CD4-positive, alpha-beta T cell treated with Interleukin-15 for 1 hour (primary cell): ENCODE results near the gene ATXN2.
"Not testable (repeated sequence)": the region's sequence is repeated elsewhere in the genome, so short reads cannot be mapped to it uniquely, and the experiment has no call there.

Source experiments
- DNase-seq: peaks from one replicate; pipeline ENCODE4 v3.0.0-alpha.2; 2020

Gene ATXN2, protein sequence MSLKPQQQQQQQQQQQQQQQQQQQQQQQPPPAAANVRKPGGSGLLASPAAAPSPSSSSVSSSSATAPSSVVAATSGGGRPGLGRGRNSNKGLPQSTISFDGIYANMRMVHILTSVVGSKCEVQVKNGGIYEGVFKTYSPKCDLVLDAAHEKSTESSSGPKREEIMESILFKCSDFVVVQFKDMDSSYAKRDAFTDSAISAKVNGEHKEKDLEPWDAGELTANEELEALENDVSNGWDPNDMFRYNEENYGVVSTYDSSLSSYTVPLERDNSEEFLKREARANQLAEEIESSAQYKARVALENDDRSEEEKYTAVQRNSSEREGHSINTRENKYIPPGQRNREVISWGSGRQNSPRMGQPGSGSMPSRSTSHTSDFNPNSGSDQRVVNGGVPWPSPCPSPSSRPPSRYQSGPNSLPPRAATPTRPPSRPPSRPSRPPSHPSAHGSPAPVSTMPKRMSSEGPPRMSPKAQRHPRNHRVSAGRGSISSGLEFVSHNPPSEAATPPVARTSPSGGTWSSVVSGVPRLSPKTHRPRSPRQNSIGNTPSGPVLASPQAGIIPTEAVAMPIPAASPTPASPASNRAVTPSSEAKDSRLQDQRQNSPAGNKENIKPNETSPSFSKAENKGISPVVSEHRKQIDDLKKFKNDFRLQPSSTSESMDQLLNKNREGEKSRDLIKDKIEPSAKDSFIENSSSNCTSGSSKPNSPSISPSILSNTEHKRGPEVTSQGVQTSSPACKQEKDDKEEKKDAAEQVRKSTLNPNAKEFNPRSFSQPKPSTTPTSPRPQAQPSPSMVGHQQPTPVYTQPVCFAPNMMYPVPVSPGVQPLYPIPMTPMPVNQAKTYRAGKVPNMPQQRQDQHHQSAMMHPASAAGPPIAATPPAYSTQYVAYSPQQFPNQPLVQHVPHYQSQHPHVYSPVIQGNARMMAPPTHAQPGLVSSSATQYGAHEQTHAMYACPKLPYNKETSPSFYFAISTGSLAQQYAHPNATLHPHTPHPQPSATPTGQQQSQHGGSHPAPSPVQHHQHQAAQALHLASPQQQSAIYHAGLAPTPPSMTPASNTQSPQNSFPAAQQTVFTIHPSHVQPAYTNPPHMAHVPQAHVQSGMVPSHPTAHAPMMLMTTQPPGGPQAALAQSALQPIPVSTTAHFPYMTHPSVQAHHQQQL

DNA sequence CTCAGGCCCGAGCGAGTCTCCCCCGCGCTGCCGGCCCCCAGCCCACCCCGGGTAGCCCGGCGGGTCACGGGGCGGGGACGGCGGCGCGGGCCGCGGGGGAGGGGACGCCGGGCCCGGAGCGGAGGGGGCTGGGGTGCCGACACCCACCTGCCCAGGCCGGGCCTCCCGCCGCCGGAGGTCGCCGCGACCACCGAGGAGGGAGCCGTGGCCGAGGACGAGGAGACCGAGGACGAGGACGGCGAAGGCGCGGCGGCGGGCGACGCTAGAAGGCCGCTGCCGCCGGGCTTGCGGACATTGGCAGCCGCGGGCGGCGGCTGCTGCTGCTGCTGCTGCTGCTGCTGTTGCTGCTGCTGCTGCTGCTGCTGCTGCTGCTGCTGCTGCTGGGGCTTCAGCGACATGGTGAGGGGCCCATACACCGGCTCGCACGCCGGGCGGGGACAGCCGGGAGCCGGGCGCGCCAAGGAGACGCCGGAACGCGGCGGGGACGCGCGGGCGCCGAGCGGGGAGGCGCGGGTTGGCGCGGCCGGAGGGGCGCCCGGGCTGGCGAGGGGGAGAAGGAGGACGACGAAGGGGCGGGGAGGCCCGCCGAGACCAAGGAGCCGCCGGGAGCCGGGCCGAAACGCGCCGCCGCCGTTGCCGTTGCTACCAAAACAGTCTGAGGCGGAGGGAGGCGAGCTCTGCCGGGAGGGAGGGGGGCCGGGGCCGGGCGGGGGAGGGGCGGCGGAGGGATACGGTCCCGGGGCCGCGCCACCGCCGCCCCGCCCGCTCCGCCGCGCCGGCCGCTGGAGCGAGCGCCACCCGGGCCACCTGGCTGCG lies at the start of gene ATXN2:
Gene ATXN2 (minus strand): TSS at position 679 of the 816 bp plus-strand sequence. CDS start 281 bp downstream, at position 398.
- DNase-seq = peak; percentile 62

DNA sequence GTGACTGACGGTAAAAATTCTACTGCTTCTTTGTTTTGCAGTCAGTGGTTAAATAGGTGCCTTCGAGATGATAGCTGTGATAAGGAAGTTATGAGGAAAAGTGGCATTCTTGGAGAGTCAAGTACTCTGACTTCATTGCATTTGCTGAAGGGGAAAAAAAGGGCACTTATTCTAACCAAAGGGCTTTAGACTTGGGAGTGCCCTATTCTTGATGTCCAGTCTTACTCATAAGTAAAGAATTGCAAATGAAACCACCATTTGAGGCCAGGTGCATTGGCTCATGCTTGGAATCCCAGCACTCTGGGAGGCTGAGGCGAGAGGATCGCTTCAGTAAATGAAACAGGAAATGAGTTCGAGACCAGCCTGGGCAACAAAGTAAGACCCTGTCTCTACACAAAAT lies 46.3 kb upstream of the ATXN2 start:
- no peak for DNase-seq

DNA sequence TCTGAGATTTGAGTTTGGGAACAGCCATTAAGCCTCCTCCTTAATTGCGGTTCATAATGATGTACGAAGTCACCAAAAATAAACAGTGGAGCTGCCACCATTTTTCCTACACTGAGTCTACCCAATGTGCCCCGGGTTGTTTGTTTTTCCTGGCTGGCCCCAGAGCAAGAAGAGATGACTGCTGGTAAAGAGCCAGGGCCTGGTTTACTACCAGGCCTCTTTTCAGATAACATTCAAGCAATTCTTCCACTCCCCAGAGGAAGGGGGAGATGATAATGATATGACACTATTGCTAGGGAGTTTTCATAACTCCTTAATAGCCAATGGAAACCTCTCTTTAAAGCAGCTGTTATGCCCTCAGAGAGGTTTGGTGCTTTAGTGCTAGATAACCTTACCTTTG lies 44.3 kb upstream of the ATXN2 start:
- no peak for DNase-seq

DNA sequence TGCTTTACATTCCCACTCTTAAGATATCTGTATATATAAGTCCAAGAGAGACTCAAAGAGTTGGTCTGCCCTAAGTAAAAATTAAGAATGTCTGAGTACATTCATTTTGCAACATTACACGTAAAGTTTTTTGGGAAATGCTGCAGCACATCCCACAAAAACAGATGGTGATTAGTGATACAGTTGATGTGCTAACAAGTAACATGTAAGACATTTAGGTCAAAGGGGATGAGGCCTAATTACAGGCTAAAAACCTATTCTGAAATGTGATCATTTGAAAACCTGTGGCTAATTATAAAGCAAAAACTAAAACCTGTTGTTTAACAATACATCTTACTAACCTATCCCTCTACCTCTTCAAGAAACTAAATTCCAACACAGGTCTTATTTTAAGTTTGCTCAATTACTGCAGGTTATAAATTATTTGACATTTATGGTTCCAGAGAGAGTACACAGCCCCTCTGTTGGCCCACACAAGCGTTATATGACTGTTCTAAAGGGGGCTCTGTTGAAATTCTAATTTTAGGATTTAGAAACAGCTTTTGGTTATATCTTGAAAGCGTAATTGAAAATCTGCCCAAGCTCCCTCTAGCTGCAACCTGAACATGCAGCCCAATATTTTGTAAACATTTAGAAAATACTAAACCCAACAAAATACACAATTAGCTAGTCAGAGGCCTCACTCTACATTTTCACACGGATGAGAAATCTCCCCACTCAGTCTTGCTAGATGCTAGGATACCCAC lies 43.7 kb upstream of the ATXN2 start:
- DNase-seq = no peak

DNA sequence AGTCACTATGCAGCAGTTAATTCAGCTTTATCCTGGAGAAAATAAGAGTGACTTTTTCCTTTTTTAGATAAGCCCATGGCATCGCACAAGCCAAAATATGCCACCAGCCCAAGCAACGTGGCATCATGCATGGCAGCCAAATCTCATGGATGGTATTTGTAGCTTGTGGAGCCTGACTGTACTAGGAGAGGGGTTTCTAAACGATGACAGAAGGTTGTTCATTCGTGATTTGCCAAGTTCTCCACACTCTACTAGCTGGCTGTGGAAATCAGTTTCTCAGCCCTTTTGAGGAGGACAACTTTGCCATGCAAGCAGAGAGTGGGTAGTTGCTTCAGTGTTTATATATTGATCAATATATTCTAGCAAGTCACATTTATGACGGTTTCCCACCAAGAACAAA lies 41.4 kb upstream of the ATXN2 start:
- DNase-seq = no peak

DNA sequence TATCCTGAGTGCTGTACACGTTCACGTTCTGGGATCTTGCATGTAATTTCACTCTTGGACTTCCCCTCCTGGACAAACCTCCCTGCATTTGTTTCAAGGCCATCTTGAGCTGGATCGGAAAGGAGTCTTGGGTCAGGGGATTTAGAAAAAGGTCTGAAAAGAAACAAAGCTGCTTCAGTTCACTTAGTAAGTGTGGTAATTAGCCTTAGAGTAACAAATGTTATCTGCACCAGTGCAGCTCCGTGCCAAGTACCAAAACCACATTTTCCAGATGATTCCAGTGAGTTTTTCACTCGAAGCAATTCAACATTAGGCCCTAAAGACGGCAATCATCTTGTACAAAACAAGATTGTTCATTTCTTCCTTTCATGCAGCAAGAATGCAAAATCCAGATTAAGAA lies 39.4 kb upstream of the ATXN2 start:
- DNase-seq = no peak

DNA sequence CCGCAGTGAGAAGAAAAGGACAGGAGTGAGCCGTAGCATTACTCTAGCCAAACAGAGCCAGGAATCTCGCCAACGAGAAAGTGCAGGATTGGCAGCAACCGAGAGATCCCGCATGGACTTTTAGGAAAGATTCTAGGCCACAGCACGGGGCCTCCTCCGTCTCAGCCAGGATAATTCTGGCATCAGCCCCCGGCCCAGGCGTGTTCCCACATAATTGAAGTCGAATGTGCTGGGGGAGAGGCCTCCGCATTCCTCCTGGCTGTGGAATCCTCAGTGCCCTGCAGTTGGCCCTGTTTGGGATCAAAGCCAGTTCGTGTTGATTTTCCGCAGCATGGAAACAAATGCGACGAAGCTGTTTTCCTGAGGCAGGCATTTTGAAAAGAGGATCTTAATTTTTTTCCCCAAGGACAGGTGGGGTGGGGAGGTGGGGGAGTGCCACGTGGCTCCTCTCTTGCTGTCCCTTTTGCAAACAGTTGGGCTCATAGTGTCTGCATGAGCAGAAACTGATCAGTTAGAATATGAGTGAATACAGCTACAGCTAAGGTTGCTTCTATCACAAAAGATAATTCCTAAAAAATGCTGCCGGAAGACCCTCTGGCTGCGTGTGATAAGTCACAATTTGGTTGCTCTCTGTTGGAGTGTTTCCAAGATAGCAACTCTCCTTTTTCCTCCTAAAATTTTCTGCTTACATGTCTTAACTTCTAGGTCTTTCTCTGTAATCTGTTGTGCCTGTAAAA lies 37.3 kb upstream of the ATXN2 start:
- no peak for DNase-seq

DNA sequence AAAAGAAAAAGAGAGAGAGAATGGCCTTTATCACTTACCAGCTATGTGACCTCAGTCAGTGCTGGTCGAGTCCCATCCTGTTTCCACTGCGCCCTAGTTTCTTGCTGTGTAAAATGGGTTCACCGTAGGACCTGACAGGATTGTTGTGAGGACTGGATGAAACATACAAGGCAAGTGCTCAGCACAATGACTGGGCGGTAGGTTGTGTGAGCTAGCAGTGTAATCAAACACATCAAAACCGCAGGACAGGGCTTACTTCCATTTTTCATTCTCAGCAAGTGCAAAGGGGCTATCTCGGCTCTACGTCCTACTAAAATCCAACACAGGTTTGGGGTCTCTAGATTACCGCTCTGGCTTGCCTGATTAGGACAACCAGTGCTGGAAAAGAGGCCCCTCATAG lies 36.4 kb upstream of the ATXN2 start:
- DNase-seq = no peak

DNA sequence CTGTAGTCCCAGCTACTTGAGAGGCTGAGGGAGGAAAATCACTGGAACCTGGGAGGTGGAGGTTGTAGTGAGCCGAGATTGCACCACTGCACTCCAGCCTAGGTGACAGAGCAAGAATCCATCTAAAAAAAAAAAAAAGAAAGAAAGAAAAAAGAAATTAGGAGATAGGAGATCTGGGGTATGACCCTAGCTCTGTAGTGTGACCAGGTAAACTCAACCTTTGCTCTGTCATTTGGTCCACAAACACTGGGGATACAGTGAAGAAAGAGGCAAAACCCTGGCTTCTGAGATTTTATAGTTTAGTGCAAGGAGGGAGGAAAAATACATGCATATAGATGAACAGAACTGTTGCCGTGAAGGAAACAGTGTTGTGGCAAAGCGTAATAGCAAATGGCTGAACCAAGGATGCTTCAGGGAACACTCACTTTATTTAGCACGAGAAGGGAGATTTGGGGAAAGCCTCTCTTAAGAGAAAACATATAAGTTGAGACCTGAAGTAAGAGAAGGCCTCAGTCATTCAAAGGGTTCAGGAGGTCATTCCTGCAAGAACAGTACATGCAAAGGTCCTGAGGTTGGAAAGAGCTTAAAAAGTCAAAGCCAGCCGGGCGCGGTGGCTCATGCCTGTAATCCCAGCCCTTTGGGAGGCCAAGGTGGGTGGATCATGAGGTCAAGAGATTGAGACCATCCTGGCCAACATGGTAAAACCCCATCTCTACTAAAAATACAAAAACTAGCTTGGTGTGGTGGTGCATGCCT lies 29.6 kb upstream of the ATXN2 start:
- DNase-seq = no peak

DNA sequence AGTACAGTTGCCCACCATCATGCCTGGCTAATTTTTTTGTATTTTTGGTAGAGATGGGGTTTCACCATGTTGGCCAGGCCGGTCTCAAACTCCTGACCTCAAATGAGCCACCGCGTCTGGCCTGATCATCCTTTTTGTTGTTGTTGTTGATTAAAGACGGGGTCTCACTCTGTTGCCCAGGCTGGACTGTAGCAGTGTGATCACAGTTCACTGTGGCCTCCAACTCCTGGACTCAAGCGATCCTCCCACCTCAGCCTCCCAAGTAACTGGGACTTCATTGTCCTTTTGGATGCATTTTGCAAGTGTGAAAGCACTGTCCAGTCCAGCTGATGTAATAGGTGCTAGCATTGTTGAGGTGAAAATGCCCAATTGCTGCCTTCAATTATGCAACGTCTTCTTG lies 27.1 kb upstream of the ATXN2 start:
- DNase-seq = no peak

DNA sequence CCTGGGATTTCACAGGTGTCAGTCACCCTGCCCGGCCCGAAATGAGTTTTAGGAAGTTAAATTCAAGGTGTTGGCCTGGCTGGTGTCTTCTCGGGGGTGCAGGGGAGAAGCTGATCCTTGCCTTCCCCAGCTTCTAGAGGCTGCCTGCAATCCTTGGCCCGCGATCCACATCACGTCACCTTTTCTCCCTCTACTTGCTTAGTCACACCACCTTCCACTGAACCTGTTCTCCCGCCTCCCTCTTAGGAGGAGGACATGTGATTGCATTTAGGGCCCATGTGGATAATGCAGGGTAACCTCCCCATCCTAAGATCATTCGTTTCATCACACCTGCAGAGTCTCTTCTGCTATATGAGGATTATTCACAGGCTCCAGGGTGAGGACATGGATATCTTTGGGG lies 25.4 kb upstream of the ATXN2 start:
- DNase-seq = no peak

DNA sequence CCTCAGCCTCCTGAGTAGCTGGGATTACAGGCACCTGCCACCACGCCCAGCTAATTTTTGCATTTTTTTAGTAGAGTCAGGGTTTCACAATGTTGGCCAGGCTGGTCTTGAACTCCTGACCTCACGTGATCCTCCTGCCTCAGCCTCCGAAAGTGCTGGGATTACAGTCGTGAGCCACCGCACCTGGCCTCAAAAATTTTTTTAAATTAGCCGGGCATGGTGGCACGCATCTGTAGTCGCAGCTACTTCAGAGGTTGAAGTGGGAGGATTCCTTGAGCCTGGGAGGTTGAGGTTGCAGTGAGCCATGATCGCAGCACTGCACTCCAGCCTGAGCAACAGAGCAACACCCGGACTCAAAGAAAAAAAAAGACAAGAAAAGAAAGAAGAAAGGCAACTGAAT lies 18.7 kb upstream of the ATXN2 start:
- not testable (repeated sequence) for DNase-seq

DNA sequence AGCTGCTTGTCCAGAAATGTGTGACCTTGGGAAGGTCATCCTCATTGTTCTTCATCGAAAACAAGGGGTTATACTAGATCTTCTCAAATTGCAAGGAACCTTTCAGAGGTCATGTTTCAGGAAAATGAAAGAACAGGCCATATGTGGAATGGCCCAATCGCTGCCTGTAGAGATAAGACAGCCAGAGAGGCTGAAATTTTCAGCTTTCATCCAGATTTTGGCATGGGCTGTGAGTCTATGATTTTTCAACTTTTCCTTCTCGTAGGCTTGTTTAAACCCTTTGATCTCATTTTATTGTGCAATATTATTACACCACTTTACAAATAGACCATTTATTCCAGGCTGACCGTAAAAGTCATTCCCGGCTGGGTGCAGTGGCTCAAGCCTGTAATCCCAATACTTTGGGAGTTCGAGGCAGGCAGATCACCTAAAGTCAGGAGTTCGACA lies 17.1 kb upstream of the ATXN2 start:
- no peak for DNase-seq

DNA sequence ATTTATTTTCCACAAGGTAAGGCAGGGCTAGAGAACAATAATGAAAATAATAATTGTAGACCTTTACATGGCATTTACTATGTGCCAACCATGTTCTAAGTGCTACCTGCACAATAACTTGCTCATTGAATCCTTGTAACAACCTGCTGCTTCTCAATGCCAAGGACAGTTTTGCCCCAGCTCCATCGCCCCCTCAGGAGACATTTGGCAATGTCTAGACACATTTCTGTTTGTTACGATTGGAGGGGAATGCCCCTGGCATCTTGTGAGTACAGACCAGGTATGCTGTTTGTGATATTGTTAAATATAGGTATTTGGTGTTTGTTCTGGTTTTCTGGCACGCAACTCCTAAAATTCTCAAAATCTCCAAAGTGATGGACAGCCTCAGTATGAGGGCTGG lies 8.1 kb upstream of the ATXN2 start:
- no peak for DNase-seq

DNA sequence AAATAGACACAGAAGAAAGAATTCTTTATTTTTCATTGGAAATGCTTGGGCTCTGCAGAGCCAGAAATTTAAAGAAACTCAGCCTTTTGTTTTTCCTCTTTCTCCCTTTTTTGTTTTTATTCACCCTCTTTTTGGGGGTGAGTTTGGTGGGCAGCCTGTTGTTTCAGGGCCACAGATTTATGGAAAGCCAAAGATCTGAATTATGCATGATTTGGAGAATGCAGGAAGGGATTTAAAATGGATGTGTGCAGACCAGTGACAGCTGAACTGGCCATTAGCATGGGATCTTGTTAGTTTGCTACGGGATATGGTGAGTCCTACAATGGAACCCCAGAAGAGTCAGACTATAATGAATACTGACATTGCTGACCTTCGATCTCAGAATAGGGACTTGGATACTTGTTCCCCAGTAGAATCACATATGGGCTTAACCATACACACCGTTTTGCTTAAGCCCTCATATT lies 7.7 kb upstream of the ATXN2 start:
- no peak for DNase-seq

DNA sequence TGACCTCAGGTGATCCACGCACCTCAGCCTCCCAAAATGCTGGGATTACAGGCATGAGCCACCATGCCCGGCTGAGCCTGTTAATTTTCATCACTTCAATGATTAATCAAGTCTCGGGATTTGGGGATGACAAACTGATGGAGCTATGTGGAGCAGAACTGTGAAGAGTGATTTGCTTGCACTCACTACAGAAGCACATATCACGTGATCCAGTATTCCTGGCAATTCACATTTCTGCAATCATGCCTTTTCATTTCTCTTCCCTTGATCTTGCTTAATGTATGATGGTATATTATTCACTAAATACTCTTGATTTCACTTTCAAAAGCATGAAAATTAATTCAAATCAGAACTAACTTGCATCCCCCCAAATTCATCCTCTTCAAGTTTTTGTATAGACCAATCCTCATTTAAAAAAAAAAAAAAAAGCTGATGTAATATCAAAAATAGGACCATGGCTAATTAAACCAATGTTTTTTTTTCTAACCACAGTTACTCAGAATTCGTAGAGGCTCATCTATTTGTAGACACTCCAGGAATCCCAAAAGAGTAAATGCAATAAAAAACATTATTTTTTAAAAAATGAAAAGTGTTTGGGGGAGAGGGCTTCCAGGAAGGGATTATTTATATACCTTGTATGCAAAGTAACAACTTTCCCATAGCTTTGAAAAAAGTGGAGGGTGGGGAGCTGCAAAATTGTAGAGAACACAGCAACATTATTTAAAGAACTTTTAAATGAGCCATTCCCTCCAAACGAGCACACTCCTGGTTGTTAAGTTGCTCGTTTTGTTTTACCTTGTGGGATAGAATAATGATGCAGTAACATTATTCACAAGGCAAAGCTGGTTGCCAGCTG lies 7.0 kb upstream of the ATXN2 start:
- DNase-seq = no peak

DNA sequence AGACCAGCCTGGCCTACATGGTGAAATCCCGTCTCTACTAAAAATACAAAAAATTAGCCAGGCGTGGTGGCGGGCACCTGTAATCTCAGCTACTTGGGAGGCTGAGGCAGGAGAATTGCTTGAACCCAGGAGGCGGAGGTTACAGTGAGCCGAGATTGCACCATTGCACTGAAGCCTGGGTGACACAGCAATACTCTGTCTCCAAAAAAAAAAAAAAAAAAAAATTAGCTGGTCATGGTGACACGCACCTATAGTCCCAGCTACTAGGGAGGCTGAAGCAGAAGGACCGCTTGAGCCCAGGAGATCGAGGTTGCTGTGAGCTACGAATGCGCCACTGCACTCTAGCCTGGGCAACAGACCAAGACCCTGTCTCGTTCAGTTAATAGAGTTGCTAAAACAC lies 3.7 kb upstream of the ATXN2 start:
- not testable (repeated sequence) for DNase-seq

DNA sequence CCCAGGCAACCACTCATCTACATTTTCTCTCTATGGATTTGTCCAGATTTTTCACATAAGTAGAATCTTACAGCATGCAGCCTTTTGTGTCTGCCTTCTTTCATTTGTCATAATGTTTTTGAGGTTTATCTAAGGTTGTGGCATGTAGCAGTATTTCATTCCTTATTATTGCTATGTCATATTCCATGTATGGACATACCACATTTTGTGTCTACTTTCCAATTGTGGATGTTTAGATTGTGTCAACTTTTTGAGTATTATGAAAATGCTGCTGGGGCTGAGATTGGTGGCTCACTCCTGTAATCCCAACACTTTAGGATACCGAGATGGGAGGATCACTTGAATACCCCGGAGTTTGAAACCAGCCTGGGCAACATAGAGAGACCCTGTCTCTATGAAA lies 3.2 kb upstream of the ATXN2 start:
- DNase-seq = no peak

DNA sequence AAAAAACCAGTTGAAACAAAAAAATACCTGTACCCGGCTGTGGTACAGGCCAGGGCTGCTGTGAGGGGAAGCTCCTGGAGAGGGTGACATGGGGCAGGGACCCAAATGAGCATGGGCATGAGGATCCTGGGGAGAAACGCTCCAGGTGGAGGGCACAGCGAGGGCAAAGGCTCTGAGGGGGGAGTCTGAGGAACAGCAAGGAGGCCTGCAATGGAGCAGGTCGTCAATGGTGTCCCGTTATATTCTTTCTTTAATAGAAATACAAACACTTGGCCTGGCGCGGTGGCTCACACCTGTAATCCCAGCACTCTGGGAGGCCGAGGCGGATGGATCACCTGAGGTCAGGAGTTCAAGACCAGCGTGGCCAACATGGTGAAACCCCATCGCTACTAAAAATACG lies 1.9 kb upstream of the ATXN2 start:
- DNase-seq = not testable (repeated sequence)
